T-helper 2 cell treated with Interferon-gamma antibody and Interleukin-4, amounts not matched to agents 5 μg/mL and 100 μg/mL, for 36 hours (primary cell): ENCODE measurements around the gene SF3B1.
"Not testable (repeated sequence)": the region's sequence is repeated elsewhere in the genome, so short reads cannot be mapped to it uniquely, and the experiment has no call there.

Experiments
- DNase-seq: peaks from one replicate; pipeline ENCODE4 v3.0.0; 2021; ENCODE audit warnings: low spot score
- H3K27ac Mint-ChIP-seq: one replicate; pipeline ENCODE4 v1.8.0; 2021; ENCODE audit warnings: mild to moderate bottlenecking, mixed read lengths
- H3K27me3 Mint-ChIP-seq: one replicate; pipeline ENCODE4 v1.8.0; 2021; ENCODE audit warnings: low read depth, mixed read lengths
- H3K36me3 Mint-ChIP-seq: one replicate; pipeline ENCODE4 v1.8.0; 2021; ENCODE audit warnings: low read depth, mixed read lengths
- H3K4me1 Mint-ChIP-seq: one replicate; pipeline ENCODE4 v1.8.0; 2021; ENCODE audit warnings: low read depth, mixed read lengths
- H3K4me3 Mint-ChIP-seq: one replicate; pipeline ENCODE4 v1.8.0; 2022; ENCODE audit warnings: mild to moderate bottlenecking, moderate library complexity, mixed read lengths
- H3K9me3 Mint-ChIP-seq: one replicate; pipeline ENCODE4 v1.8.0; 2021; ENCODE audit warnings: mixed read lengths

Gene SF3B1

GRCh38 chr2:197419438-197419837, 15.4 kb downstream of the SF3B1 start:
- peaks cover 19% of the 10 kb centered on the region for H3K4me1 Mint-ChIP-seq
- H3K27me3 Mint-ChIP-seq = no peaks in the 10 kb centered on the region
- DNase-seq = no peak
- H3K9me3 Mint-ChIP-seq = no peaks in the 10 kb centered on the region
- peaks cover 54% of the 10 kb centered on the region for H3K36me3 Mint-ChIP-seq
- no peak overlapping the region for H3K4me3 Mint-ChIP-seq
- no peak overlapping the region for H3K27ac Mint-ChIP-seq

DNA sequence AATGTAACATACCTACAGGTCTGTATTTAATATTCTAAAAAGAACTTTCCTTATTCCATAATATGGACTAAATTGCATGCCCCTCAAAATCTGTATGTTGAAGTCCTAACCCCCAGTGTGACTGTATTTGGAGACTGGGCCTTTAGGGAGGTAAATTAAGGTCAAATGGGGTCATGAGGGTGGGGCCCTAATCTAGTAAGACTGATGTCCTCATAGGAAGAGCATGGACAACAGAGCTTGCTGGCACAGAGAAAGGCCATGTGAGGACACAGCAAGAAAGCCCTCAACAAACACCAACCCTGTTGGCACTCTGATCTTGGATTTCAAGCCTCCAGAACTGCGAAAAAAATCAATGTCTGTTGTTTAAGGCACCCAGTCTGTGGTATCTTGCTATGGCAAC, 18.6 kb downstream of the SF3B1 start:
- H3K27me3 Mint-ChIP-seq = no peaks in the 10 kb centered on the region
- no peak for DNase-seq
- H3K9me3 Mint-ChIP-seq = no peaks in the 10 kb centered on the region
- no peak overlapping the region for H3K4me3 Mint-ChIP-seq
- peaks cover 11% of the 10 kb centered on the region for H3K4me1 Mint-ChIP-seq
- peaks cover 60% of the 10 kb centered on the region for H3K36me3 Mint-ChIP-seq
- H3K27ac Mint-ChIP-seq = no peak overlapping the region

- Mint-ChIP-seq H3K36me3 (peaks cover 62% of the 10 kb centered on the region), H3K9me3 (no peaks in the 10 kb centered on the region), H3K27ac (no peak overlapping the region)
Measured at GRCh38 chr2:197414515-197414914, 20.3 kb downstream of the SF3B1 start.

GRCh38 chr2:197414039-197414438, 20.8 kb downstream of the SF3B1 start:
- H3K27ac Mint-ChIP-seq = no peak overlapping the region
- no peaks in the 10 kb centered on the region for H3K9me3 Mint-ChIP-seq
- no peak overlapping the region for H3K4me3 Mint-ChIP-seq
- H3K36me3 Mint-ChIP-seq = peaks cover 60% of the 10 kb centered on the region
- no peaks in the 10 kb centered on the region for H3K27me3 Mint-ChIP-seq
- no peak for DNase-seq
- H3K4me1 Mint-ChIP-seq = peaks cover 6% of the 10 kb centered on the region

More at GRCh38 chr2:197414515-197414914, 20.3 kb downstream of the SF3B1 start:
- Mint-ChIP-seq H3K4me3 (no peak overlapping the region), H3K27me3 (no peaks in the 10 kb centered on the region), H3K4me1 (peaks cover 6% of the 10 kb centered on the region)
- no peak for DNase-seq

DNA sequence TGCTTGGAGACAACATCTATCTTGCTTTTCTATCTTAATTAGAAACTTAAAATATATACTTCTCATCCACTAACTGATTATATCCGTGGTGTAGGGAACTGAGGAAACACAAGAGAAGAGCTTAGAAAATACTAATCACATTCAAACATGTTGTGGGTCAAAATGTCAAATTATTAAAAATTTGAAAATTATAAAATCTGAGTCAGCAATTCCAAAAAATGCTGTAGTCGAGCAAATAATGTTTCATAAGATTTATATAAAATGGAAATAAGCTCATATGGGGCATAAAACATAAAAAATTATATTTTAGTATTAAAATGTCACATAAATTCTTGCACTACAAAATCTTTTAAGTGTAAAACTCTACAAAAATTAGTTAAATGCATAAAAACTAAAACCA, 29.2 kb downstream of the SF3B1 start:
- no peak overlapping the region for H3K4me3 Mint-ChIP-seq

DNA sequence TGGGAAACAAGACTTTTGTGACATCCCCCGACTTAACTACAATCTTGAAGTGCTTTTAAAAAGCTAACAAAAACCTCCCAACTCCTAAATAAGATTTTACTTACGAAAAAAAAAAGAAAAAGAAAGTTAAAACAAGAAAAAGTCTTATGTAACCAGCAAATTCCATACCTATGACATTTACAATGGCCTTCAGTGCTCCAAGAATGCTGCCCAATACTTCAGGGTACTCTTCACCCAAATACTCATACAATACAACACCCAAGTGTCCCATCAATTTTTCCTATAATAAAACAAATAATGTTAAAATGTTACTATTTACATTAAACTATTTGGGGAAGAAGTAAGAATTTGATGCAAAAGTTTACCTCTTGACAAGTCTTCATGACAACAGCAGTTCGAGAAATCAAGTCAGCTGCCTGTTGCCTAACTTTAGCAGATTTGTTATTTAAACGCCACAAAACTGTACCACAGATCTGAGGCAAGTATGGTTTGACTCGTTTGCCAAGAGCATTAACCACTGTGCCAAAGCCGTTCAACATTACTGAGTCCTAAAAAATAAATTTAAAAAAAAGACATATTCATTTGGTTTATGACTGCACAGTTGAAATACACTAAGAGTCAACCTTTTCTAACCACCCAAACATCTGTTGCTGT, 34.8 kb downstream of the SF3B1 start:
- Mint-ChIP-seq H3K4me3 (no peak overlapping the region), H3K36me3 (peaks cover 77% of the 10 kb centered on the region), H3K4me1 (peaks cover 2% of the 10 kb centered on the region), H3K9me3 (no peaks in the 10 kb centered on the region), H3K27me3 (no peaks in the 10 kb centered on the region), H3K27ac (no peak overlapping the region)
- DNase-seq = no peak

More for the DNA sequence above, 29.2 kb downstream of the SF3B1 start:
- Mint-ChIP-seq H3K36me3 (peaks cover 65% of the 10 kb centered on the region), H3K27me3 (no peaks in the 10 kb centered on the region), H3K9me3 (no peaks in the 10 kb centered on the region), H3K4me1 (no peaks in the 10 kb centered on the region), H3K27ac (no peak overlapping the region)
- DNase-seq = no peak

GRCh38 chr2:197398913-197399312, 35.9 kb downstream of the SF3B1 start:
- H3K36me3 Mint-ChIP-seq = peaks cover 77% of the 10 kb centered on the region
- no peak for DNase-seq
- no peak overlapping the region for H3K27ac Mint-ChIP-seq

DNA sequence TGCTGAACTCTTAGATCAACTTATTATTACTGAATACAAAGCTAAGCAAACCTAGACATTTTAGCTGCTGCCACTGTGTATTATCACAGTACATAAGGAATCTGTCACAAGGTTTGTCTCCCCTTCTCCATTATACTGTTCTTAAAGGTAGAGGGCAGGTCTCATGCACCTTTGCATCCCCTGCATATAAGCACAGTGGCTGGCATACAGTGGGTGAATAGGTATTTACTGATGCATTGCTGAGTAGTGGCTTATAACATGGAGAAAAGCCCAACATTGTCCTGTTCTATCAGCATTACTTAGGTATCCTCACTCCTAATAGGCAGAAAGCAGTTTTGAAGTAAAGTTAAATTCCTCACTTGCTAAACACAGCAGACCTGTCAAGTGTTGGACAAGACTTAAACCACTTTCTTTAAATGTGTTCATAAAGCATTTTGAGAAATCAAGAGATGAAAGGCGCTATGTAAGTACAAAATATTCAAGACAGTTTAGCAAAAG, 43.6 kb downstream of the SF3B1 start:
- no peak overlapping the region for H3K27ac Mint-ChIP-seq
- peaks cover 37% of the 10 kb centered on the region for H3K36me3 Mint-ChIP-seq
- H3K27me3 Mint-ChIP-seq = no peaks in the 10 kb centered on the region
- no peak for DNase-seq
- H3K9me3 Mint-ChIP-seq = no peaks in the 10 kb centered on the region
- no peaks in the 10 kb centered on the region for H3K4me1 Mint-ChIP-seq
- H3K4me3 Mint-ChIP-seq = no peak overlapping the region

More at GRCh38 chr2:197398913-197399312, 35.9 kb downstream of the SF3B1 start:
- H3K4me1 Mint-ChIP-seq = peaks cover 2% of the 10 kb centered on the region
- no peak overlapping the region for H3K4me3 Mint-ChIP-seq
- no peaks in the 10 kb centered on the region for H3K9me3 Mint-ChIP-seq
- no peaks in the 10 kb centered on the region for H3K27me3 Mint-ChIP-seq

- DNase-seq = no peak
- Mint-ChIP-seq H3K27me3 (no peaks in the 10 kb centered on the region), H3K4me1 (peaks cover 6% of the 10 kb centered on the region), H3K27ac (no peak overlapping the region), H3K36me3 (peaks cover 21% of the 10 kb centered on the region), H3K9me3 (no peaks in the 10 kb centered on the region), H3K4me3 (no peak overlapping the region)
Measured at GRCh38 chr2:197388866-197389587, 45.8 kb downstream of the SF3B1 start.

- Mint-ChIP-seq H3K27me3 (no peaks in the 10 kb centered on the region), H3K9me3 (no peaks in the 10 kb centered on the region), H3K4me3 (no peak overlapping the region), H3K36me3 (peaks cover 11% of the 10 kb centered on the region), H3K27ac (no peak overlapping the region), H3K4me1 (peaks cover 12% of the 10 kb centered on the region)
- no peak for DNase-seq
Measured at GRCh38 chr2:197387179-197387578, 47.6 kb downstream of the SF3B1 start.

DNA sequence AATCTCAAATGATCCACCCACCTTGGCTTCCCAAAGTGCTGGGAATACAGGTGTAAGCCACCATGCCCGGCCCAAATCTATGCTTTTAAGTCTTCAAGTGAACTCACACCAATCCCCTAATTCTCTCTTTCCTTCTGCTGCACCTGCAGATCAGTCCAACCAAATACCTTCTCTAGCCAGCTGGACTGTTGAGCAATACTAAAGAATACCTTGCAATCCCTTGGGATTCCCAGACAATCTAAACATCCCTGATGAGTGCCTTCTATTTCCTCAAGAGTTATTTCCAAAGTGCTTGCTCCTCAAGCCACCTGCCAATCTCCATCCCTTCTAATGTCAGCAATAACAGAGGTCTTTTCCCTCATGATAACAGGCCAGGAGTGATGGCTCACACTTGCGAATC, 48.6 kb downstream of the SF3B1 start:
- Mint-ChIP-seq H3K9me3 (no peaks in the 10 kb centered on the region), H3K36me3 (peaks cover 2% of the 10 kb centered on the region), H3K27me3 (no peaks in the 10 kb centered on the region), H3K27ac (no peak overlapping the region), H3K4me1 (peaks cover 12% of the 10 kb centered on the region), H3K4me3 (no peak overlapping the region)
- DNase-seq = no peak

DNA sequence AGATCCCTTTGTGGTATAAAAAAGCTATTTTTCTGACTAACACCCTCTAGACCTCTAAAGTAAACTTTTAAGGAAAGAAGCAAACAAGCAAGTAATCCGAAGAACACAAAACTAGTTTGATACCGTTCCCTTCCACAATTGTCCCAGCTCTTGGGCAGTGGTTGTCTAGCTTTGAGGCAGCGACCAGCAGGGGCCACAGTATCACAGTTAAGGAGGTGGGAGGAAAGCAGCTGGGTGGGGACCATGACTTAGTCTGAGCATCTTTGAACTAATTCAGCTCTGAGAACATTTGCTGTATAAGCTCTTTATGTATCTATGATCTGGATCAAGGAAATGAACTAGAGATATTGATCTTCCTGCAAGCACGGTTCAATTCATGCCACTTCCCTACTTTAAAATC, 51.0 kb downstream of the SF3B1 start:
- H3K4me1 Mint-ChIP-seq = peaks cover 18% of the 10 kb centered on the region
- no peak overlapping the region for H3K27ac Mint-ChIP-seq

DNA sequence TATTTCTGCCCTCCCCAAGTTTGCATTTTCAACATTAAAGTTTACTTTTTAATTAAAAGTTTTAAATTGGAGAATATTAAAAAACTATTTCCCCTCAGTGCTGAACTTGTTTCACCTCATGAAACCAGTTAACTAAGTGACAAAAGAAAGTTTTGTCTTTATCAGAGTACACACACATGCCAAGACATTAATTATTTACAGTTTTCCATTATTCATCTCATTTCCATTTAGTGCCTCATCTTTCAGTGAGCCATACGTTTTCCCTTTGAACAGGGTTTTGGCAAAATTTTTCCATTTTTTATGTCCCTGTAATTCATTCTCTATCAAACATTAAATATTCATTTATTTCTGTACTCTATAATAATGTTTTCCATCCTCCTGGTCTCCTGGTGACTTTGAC, 53.2 kb downstream of the SF3B1 start:
- Mint-ChIP-seq H3K9me3 (no peaks in the 10 kb centered on the region), H3K36me3 (no peaks in the 10 kb centered on the region), H3K4me3 (no peak overlapping the region), H3K4me1 (peaks cover 21% of the 10 kb centered on the region), H3K27me3 (peaks cover 5% of the 10 kb centered on the region), H3K27ac (no peak overlapping the region)
- DNase-seq = no peak

More for the DNA sequence above, 51.0 kb downstream of the SF3B1 start:
- H3K9me3 Mint-ChIP-seq = no peaks in the 10 kb centered on the region
- H3K4me3 Mint-ChIP-seq = no peak overlapping the region
- H3K36me3 Mint-ChIP-seq = no peaks in the 10 kb centered on the region
- no peak for DNase-seq
- H3K27me3 Mint-ChIP-seq = peaks cover 2% of the 10 kb centered on the region

GRCh38 chr2:197379918-197380309, 54.9 kb downstream of the SF3B1 start:
- H3K4me3 Mint-ChIP-seq, H3K9me3 Mint-ChIP-seq, DNase-seq, H3K27ac Mint-ChIP-seq, H3K36me3 Mint-ChIP-seq, H3K27me3 Mint-ChIP-seq: not testable (repeated sequence)
- H3K4me1 Mint-ChIP-seq = peaks cover 21% of the 10 kb centered on the region
